HFF-Myc (cell line): ENCODE measurements around the gene ANXA3.

Experiments used
- DNase-seq: peaks from one replicate; pipeline ENCODE4 v3.0.0-alpha.2; 2011; ENCODE audit warnings: low read depth; ENCODE audit errors: extremely low read depth
- H3K4me3 ChIP-seq: replicated peaks from 2 replicates; pipeline ENCODE4 v1.5.1; 2011; ENCODE audit warnings: low read depth, mild to moderate bottlenecking, control low read depth, low read length
- TF ChIP-seq, protein P1 (sequence below): IDR thresholded peaks from 2 replicates; pipeline ENCODE4 v1.5.1; 2012; ENCODE audit warnings: mild to moderate bottlenecking, low read depth, low read length, control low read depth; ENCODE audit errors: missing control alignments

ANXA3 gene

DNA sequence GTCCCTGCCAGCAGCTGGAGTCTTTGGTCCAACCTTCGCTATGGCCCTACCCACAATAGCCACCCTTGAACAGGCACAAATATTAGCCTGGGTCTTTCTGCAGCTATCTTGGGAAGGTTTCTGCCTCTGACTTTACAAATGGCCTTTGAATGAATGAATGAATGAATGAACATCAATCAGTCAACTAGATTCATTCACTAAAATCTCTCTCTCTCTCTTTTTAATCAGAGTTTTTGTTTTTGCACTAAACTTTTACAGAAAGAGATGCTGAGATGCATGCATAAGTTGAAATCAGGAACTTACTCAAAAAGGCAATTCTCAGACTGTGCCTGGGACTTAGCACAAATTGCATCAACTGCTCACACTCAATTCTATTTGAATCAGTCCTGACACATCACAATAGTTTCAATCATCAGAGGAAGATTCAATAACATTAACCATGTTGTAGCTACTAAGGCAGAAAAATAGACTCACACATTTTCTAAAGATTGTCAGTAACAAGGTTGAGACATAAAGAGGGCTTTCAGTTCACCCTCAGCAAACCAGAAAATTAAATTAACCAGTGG is 55.0 kb downstream of the ANXA3 start:
- TF ChIP-seq, protein P1, sequence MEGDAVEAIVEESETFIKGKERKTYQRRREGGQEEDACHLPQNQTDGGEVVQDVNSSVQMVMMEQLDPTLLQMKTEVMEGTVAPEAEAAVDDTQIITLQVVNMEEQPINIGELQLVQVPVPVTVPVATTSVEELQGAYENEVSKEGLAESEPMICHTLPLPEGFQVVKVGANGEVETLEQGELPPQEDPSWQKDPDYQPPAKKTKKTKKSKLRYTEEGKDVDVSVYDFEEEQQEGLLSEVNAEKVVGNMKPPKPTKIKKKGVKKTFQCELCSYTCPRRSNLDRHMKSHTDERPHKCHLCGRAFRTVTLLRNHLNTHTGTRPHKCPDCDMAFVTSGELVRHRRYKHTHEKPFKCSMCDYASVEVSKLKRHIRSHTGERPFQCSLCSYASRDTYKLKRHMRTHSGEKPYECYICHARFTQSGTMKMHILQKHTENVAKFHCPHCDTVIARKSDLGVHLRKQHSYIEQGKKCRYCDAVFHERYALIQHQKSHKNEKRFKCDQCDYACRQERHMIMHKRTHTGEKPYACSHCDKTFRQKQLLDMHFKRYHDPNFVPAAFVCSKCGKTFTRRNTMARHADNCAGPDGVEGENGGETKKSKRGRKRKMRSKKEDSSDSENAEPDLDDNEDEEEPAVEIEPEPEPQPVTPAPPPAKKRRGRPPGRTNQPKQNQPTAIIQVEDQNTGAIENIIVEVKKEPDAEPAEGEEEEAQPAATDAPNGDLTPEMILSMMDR = no peak
- no peak for DNase-seq

DNA sequence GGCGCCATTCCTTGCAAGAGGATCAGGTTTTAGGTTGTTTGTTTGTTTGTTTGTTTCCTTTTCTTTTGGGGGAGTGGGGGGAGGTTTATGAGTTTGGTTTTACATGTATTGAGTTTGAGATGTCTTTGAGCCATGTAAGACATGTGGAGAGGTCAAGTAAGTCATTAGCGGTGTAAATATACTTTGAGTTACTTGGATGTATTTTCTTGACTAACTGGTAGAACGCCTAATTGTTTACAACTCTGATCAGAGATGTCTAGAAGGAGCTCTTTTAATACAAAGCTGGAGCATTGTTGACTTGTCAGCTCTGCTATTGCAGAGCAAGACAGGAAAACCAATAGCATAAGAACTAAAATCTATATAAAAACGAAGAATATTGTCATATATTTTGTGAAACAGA is 57.1 kb downstream of the ANXA3 start:
- TF ChIP-seq, protein P1 = no peak

More for the DNA sequence above, 55.0 kb downstream of the ANXA3 start:
- H3K4me3 ChIP-seq = no peak overlapping the region

DNA sequence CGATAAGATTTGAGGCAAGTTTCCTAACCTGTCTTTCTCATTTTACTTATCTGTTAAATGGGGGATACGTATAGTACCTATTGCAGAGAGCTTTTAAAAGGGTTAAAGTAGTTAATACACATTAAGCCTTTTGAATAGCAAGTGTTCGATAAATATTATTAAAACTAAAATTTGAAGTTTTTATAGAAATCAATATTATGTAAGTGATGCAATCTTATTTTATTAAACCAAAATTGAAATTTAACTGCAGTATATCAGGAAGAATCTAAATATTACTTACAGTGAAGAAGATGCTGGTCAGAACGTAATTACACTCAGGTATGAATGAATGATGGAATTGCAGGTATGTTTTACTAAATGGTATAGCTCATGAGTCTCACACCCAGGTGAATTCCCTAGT is 58.0 kb downstream of the ANXA3 start:
- TF ChIP-seq, protein P1 = no peak
- no peak overlapping the region for H3K4me3 ChIP-seq
- no peak for DNase-seq

More for the DNA sequence above, 57.1 kb downstream of the ANXA3 start:
- DNase-seq = no peak
- H3K4me3 ChIP-seq = no peak overlapping the region

DNA sequence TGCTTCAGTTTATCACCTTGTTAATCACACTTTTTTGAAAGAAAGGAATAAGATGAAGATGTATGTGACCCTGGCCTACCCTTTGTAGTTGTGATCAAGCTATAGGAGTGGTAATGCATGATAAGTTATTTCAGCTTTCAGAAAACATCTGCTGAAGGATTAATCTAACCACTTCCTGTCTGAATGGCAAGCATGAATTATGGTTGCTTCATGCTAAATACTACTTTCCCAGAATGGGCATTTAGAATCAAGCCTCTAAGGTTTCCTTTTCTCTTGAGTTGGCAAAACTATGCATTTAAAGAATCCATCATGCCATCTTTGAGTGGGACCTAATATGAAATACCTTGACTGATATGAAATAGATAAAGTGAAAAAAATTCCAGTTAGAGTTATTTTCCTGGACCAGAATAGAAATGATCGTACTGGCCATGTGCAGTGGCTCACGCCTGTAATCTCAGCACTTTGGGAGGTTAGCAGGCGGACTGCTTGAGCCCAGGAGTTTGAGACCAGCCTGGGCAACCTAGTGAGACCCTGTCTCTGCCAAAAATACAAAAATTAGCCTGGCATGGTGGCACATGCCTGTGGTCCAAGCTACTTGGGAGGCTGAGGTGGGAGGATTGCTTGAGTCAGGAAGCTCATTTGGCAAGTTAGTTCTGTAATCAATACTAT is 59.1 kb downstream of the ANXA3 start:
- TF ChIP-seq, protein P1 = no peak
- no peak overlapping the region for H3K4me3 ChIP-seq
- peak; percentile 46 for DNase-seq

DNA sequence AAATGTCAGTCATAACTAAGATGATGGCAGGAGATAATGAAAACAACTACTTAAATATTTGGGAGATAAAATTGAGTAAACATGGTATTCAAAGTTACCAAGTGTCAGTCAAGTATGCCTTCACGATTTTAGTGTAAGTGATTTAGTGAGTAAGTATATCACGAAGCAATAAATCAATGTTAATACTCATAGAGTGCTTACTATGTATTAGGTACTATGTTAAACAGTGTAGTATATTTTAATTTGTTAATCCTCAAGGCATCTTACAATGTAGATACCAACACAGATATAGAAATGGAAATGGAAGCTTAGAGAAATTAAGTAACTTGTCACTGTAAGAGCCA is 59.6 kb downstream of the ANXA3 start:
- H3K4me3 ChIP-seq = no peak overlapping the region
- no peak for DNase-seq
- TF ChIP-seq, protein P1 = no peak

DNA sequence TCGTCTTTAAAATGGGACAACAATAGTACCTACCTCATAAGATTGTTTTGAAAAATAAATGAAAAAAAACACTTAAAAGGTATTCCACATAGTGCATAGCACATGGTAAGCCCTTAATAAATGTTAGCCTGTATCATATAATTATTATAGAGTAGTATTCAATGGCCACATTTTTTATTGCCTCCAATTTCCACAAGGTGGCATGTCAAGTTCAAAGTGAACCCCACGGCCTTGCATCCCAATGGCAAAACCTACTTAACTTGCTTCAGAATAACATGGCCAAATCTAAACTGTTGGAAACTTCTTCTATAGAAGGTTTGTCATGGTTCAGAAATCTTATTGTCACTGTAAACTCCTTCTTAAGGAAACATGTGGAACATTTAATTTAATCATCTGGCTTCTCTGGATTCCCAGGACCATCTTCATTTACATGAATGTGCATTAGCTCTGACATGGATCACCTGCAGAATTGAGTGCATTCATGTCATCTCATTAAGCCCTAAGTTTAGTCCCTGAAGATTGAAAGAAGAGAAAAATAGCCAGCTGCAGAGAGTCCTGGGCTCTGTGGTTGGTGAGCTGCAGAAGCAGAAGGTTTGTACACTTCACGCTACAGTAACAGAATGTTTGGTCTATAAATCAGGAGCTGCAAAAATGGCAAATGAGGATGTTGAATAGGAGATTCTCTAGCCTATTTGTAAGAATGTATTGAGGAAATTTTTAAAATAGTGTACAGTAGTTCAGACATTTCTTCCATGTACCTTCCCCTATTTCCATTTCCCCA is 61.0 kb downstream of the ANXA3 start:
- DNase-seq = peak; percentile 33
- TF ChIP-seq, protein P1 = peak; percentile 50
- H3K4me3 ChIP-seq = no peak overlapping the region
